RWPE1 (cell line): Measurements from ENCODE around the gene RNU11.
"Not testable (repeated sequence)": the region's sequence is repeated elsewhere in the genome, so short reads cannot be mapped to it uniquely, and the experiment has no call there.

Experiments
- CTCF ChIA-PET: fragments of 350-600 bp; sonication (Branson Sonifier 250); formaldehyde crosslinking; extraction: SDS; loops from one replicate; lab custom pipeline; 2021; lab: Yijun Ruan, JAX
- POLR2A ChIA-PET: fragments of 400-600 bp; formaldehyde crosslinking; extraction: SDS; loops from one replicate; lab custom pipeline; 2020; ENCODE audit warnings: antibody characterized with exemption; ENCODE audit not compliant: low non-redundant PET; lab: Yijun Ruan, JAX
- DNase-seq: peaks from one replicate; pipeline ENCODE4 v3.0.0; 2012; ENCODE audit warnings: low spot score
- H3K27ac ChIP-seq: fragments of 450-650 bp; 2 replicates; pipeline ENCODE4 v1.5.1; 2017
- CTCF ChIP-seq: fragments of 450-650 bp; conservative IDR thresholded peaks from 2 replicates; pipeline ENCODE4 v1.5.1; 2017; ENCODE audit warnings: low read depth, mild to moderate bottlenecking

The RNU11 gene

GRCh38 chr1:28671254-28671780 is 22.9 kb downstream of the RNU11 start:
- POLR2A ChIA-PET = interaction anchor here (0.6 to 0.9 kb wide), 2 partner anchors 15 to 37 kb away, joined by 3 to 6 read pairs; no protein-coding TSS in a partner anchor
- no peak for DNase-seq
- no peak for TF ChIP-seq CTCF
- peak overlapping the region; percentile 28 for H3K27ac ChIP-seq
- CTCF ChIA-PET = interaction anchor here (0.6 kb wide), 1 partner anchor 29 kb away, joined by 3 read pairs; no protein-coding TSS in a partner anchor

GRCh38 chr1:28672971-28673370 is 24.6 kb downstream of the RNU11 start:
- POLR2A ChIA-PET, DNase-seq, CTCF ChIA-PET: not testable (repeated sequence)

GRCh38 chr1:28675924-28676257 is 27.5 kb downstream of the RNU11 start:
- TF ChIP-seq CTCF = no peak
- no peak overlapping the region for H3K27ac ChIP-seq
- POLR2A ChIA-PET = no interaction called here
- CTCF ChIA-PET = interaction anchor here (0.7 kb wide), 1 partner anchor 255 kb away, joined by 3 read pairs; no protein-coding TSS in a partner anchor
- DNase-seq = no peak

More at GRCh38 chr1:28672971-28673370, 24.6 kb downstream of the RNU11 start:
- H3K27ac ChIP-seq = 0 out of 2 replicates have a peak overlapping the region, but pooled peaks have one; percentile 4

- CTCF ChIA-PET = interaction anchor here (0.6 kb wide), 1 partner anchor 395 kb away, joined by 3 read pairs; no protein-coding TSS in a partner anchor
- no peak overlapping the region for H3K27ac ChIP-seq
- POLR2A ChIA-PET = no interaction called here
- no peak for TF ChIP-seq CTCF
- no peak for DNase-seq
These were observed 31.8 kb downstream of the RNU11 start for GRCh38 chr1:28680151-28680550.

- no peak for TF ChIP-seq CTCF
- DNase-seq = peak; percentile 19
- H3K27ac ChIP-seq = no peak overlapping the region
- CTCF ChIA-PET = interaction anchor here (0.8 to 1.3 kb wide), 2 partner anchors 54 to 199 kb away, joined by 3 to 7 read pairs; partner anchors contain the start of gene YTHDF2
- POLR2A ChIA-PET = no interaction called here
These were observed 34.4 kb downstream of the RNU11 start for GRCh38 chr1:28682840-28683239.

GRCh38 chr1:28684937-28685336 is 36.5 kb downstream of the RNU11 start:
- POLR2A ChIA-PET = no interaction called here

GRCh38 chr1:28691627-28692026 is 43.2 kb downstream of the RNU11 start:
- H3K27ac ChIP-seq, DNase-seq, POLR2A ChIA-PET: not testable (repeated sequence)
- CTCF ChIA-PET = interaction anchor here (0.6 kb wide), 1 partner anchor 104 kb away, joined by 3 read pairs; no protein-coding TSS in a partner anchor

More at GRCh38 chr1:28684937-28685336, 36.5 kb downstream of the RNU11 start:
- CTCF ChIA-PET = no interaction called here
- no peak for TF ChIP-seq CTCF
- H3K27ac ChIP-seq = no peak overlapping the region
- DNase-seq = no peak
